GM12875 (cell line): ENCODE data around the gene FAM50A.

Experiments used
- H3K4me3 ChIP-seq: one replicate; pipeline ENCODE4 v1.5.1; 2011; ENCODE audit warnings: low read depth, low read length, control low read depth
- TF ChIP-seq, protein P1 (sequence below): IDR thresholded peaks from 2 replicates; pipeline ENCODE4 v1.5.1; 2011; ENCODE audit warnings: low read depth, mild to moderate bottlenecking, control low read depth, inconsistent platforms, low read length, moderate library complexity, borderline replicate concordance; ENCODE audit not compliant: insufficient read depth

FAM50A gene

DNA sequence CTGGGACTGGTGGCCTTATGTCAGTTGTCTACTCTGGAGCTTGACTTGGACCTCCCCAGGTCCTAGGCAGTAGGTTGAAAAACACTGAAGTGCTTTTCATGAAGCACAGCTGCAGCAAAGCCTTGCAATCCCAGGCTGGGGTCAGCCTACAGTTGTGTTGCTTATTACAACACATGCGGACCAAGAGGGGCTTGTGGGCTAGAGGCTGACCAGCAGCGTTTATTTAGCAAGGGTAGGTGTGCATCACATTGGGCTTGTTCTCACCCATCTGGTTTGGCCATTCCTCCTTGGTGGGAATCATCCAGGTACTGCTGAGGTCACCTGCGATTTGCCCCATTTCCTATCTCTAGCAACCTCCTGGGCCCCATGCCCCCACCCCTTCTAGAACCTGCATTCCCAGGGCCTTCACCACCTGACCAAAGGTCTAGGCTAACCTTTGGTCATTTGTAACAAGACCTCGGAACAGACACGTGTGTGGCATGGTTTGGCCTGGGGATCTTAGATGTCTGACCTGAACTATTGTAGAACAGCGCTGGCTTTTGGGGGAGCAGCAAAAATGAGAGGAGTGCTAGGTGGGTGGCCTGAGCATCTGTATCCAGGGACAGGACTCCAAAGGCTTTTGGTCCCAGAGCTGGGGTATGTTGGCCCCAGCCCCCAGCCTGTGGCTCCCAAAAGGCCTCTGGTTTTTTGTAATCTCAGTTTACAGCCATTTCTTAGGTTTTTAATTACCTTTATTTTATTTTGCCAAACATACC, 42.7 kb upstream of the FAM50A start:
- TF ChIP-seq, protein P1, sequence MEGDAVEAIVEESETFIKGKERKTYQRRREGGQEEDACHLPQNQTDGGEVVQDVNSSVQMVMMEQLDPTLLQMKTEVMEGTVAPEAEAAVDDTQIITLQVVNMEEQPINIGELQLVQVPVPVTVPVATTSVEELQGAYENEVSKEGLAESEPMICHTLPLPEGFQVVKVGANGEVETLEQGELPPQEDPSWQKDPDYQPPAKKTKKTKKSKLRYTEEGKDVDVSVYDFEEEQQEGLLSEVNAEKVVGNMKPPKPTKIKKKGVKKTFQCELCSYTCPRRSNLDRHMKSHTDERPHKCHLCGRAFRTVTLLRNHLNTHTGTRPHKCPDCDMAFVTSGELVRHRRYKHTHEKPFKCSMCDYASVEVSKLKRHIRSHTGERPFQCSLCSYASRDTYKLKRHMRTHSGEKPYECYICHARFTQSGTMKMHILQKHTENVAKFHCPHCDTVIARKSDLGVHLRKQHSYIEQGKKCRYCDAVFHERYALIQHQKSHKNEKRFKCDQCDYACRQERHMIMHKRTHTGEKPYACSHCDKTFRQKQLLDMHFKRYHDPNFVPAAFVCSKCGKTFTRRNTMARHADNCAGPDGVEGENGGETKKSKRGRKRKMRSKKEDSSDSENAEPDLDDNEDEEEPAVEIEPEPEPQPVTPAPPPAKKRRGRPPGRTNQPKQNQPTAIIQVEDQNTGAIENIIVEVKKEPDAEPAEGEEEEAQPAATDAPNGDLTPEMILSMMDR, result no peak
- H3K4me3 ChIP-seq, result no peak overlapping the region

DNA sequence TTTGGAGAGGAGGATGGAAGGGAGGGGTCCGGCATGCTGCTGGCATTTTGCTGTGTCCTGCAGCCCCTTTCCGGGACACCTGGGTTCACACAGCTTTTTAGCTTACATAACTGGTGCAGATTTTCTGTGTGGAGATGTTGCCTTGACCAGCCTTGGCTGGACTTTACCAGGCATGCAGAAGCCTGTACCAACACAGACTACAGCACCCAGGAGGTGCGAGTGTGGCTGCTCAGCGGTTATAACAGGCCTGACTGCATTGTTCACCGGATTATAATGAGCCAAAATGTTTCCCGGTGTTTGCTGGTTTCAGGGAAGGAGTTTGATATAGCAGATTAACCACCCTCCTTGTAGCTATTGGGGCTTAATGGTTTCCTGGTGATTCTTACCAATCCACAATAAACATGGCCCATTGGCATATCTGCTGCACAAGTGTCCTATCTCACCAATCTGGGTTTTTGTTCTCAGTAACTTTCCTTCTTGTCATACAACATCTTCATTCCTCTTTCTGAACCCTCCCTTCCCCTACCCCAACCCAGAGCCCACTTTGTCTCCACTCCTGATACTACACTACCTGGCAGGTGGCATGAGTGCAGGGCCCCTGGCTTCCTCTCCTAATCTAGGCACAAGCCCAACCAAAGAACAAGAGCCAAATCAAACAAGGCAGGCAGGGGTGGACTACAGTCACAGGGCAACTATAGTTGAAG, 41.9 kb upstream of the FAM50A start:
- no peak overlapping the region for H3K4me3 ChIP-seq
- TF ChIP-seq, protein P1, result no peak

DNA sequence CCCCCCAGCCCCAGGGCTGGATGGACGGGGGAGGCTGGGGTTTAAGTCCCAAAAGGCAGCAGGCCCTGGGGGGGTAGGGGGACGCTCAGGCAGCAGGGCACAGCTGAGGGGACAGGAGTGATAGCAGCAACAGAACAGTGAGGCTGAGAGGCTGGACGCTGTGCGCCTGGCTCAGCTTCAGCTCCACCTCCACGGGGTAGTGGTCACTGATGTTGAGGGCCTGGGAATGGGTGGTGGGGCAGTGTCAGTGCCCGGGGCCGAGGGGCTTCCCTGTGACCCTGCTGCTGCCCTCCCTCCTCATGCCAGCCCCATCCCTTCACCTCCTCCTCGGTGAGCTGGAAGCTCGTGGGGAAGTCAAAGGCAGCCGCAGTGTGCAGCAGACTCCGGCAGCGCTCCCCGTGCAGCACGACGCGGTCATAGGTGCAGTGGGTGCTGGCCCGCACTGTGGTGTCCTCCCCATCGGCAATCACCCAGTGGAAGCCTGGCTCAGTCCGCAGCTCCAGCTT, 41.3 kb upstream of the FAM50A start:
- TF ChIP-seq, protein P1, result no peak
- H3K4me3 ChIP-seq, result no peak overlapping the region

DNA sequence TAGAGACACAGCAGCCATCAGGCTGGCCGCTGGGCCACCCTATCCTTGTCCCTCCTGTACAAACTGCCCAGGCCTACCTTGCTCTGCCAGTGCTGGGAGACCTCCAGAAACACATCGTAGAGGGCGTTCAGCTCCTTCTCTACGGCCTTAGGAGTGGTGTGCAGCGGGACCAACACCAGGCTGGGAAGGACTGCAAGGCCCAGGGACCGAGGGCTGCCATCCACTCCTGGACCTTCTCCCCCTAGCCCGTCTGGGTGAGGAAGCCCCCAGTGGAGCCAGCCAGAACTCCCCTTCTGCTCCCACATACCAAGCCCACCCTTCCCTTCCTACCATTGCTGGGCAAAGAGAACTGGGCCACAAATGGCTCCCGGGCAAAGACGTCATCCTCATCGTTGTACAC, 40.7 kb upstream of the FAM50A start:
- no peak overlapping the region for H3K4me3 ChIP-seq
- TF ChIP-seq, protein P1, result no peak

DNA sequence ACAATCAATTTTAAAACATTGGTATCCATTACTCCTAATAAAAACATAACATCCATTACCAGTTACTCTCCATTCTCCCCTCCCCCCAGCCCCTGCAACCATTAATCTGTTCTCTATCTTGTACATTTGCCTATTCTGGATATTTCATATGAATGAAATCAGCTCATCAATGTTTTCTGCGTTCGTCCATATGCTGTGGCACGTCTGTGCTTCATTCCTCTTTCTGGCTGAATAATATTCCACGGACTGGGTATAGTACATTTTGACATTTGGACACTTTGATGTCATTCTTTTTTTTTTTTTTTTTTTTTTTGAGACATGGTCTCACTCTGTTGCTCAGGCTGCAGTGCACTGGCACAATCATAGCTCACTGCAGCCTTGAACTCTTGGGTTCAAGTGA, 40.1 kb upstream of the FAM50A start:
- TF ChIP-seq, protein P1, result no peak
- H3K4me3 ChIP-seq, result no peak overlapping the region

DNA sequence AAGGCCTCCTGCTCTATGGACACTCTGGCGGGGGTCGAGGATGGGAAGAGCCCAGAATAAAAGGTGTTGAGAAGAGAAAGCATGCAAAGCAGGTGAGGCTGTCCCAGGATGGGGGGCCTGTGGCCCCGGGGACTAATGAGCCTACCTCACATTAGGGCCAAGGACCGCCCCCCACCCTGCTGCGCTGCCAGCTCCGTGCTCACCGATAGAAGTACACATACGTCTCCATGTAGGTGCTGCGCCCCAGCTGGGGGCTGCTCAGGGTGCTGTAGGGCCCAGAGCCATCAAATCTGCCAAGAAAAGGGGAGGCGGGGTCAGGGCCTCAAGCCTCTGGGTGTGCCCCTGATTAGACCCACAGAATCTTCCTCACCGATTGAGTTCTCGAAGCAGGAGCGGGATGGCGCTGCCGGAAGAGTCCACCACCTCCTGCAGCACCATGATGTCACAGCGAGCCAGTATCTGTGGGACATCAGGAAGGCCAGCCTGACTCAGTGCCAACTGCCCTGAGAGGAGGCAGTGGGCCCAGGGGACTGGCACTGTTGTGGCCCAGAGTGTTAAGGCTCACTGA, 39.2 kb upstream of the FAM50A start:
- TF ChIP-seq, protein P1, result no peak
- H3K4me3 ChIP-seq, result no peak overlapping the region
